GM18526 (cell line): Measurements from ENCODE around the gene EIF3A.

Source experiments
- POLR2A ChIP-seq: IDR thresholded peaks from 3 replicates; pipeline ENCODE4 v1.6.1; 2011; ENCODE audit not compliant: insufficient read length; ENCODE audit errors: extremely low read depth

The EIF3A gene

DNA sequence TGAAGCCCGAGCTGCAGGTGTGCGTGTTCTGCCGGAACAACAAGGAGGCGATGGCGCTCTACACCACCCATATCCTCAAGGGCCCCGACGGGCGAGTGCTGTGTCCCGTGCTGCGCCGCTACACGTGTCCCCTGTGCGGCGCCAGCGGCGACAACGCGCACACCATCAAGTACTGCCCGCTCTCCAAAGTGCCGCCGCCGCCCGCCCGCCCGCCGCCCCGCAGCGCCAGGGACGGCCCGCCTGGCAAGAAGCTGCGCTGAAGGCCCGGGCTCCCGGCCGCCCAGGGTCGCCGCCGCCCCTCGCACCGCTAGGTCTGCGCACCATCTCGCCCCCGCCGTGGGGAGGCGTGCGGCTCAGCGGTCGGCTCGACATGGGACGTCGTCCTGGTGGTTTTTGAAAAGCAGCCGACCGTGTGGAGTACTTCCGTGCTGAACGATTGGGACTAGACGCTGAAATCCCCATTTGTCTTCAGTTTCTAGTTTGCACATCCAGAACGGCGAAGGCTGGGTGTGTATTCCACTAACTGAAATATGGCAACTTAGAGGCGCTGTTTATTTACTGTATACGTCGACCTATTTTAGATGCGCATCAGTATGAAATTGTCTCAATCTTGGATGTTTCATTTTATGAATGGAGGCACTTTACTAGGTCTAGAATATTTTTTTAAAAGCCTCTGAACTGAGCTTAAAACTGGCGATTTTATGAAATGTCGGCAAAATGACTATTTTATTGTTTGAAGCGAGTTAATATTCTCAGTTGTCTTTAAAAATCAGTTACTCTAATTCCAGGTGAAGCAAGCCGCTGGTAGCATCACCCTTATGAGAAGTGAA lies 50.0 kb downstream of the EIF3A start:
- TF ChIP-seq POLR2A = no peak

DNA sequence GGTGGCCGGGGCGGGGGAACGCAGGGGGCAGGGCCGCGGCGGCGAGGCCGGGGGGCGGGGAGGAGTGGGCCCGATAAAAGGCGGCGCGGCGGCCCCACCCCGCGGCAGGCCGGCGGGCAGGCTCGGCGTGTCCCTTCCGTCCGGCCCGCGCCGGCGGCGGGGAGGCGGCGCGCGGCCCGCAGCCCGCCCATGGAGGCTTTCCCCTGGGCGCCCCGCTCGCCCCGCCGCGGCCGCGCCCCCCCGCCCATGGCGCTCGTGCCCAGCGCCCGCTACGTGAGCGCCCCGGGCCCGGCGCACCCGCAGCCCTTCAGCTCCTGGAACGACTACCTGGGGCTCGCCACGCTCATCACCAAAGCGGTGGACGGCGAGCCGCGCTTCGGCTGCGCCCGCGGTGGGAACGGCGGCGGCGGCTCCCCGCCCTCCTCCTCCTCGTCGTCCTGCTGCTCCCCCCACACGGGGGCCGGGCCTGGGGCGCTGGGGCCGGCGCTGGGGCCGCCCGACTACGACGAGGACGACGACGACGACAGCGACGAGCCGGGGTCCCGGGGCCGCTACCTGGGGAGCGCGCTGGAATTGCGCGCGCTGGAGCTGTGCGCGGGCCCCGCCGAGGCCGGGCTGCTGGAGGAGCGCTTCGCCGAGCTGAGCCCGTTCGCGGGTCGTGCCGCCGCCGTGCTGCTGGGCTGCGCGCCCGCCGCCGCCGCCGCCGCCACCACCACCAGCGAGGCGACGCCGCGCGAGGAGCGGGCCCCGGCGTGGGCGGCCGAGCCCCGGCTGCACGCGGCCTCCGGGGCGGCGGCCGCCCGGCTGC lies 50.8 kb downstream of the EIF3A start, which contains the start of gene NANOS1:
Gene NANOS1 (plus strand): TSS at position 102 of the 808 bp plus-strand sequence. CDS start 88 bp downstream, at position 190.
- no peak for TF ChIP-seq POLR2A

DNA sequence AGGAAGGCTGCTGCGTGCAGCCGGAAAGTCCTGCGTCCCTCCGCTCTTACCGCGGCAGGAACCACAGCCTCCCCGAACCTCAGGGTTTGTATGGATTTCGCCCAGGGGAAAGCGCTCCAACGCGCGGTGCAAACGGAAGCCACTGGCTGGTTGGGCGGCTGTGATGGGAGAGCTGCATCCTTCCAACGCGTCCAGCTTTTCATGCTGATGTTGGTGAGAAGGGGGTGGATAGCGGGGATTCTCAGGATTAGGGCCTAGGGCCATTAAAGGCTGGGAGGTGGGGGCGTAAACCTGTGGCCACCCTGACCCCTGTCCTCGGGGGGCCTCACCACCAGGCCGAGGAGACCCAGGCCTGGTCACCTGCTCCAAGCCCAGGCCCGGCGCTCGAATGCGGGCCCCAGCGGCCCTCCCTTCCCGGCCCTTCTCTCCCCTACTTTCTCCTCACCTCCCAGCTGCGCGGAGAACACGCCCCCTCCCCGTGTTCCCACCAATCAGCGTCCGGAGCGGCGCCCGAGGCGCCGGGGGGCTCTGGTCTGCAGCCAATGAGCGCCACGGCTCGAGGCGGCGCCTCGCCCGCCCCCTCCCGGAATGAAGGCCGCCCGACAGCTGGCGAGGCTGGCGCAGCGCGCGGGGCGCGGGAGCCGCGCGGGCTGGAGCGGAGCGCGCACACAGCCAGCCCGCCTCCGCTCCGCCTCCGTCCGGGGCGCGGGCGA lies 51.6 kb downstream of the EIF3A start:
- no peak for TF ChIP-seq POLR2A

DNA sequence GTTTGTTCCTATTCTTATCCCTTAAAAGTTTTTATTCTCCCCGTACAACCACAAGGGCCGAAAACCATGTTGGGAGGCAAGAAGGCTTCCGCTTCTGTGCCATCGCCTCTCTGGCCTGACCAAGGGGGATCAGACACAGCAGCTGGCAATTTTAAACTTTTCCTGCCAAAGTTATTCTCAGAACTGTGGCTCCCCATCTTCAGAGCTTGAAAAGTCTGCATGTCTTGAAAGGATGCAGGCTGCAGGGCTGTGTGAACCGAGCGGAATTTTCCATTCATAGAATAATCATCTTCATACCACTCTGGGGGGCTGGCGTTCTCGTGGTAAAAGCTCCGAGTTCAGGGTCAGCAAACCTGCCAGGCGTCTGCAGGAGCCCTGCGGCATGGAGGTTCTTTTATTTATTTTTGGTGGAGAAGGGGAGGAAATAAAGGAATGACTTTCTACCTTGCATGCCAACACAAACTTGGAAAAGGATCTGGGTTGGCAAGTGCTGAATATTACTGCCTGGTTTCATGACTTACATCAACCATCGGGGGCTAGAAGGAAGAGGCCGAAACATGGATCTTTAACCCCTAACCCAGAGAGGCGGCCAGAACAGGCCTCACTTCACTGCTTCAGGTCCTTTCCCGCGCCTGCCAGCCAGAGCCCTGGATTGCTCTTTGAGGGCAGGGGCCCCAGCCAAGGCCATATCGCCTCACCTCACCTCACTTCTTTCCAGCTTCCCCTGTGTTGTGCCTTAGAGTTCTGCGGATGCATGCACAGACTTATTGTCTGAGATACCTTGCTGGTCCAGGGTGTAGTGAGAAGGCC lies 54.1 kb downstream of the EIF3A start:
- no peak for TF ChIP-seq POLR2A

DNA sequence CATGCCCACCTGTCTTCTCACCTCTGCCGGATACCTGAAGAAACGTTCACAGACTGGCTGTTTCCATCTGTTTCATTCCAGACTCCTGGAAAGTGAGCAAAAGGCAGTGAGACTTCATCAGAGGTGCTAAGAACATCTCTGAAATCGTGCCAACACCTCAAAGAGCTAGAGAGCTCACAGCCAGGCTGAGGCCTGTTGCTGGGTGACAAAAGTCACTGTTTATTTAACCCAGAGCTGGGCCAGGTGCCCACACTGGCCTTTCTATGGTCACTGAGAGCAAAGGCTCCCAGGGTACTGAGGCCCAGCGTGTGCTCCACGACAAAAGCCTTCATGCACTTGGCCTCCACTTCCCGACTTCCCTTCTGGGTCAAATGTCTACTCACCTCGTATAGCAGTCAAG lies 54.8 kb downstream of the EIF3A start:
- TF ChIP-seq POLR2A = no peak

DNA sequence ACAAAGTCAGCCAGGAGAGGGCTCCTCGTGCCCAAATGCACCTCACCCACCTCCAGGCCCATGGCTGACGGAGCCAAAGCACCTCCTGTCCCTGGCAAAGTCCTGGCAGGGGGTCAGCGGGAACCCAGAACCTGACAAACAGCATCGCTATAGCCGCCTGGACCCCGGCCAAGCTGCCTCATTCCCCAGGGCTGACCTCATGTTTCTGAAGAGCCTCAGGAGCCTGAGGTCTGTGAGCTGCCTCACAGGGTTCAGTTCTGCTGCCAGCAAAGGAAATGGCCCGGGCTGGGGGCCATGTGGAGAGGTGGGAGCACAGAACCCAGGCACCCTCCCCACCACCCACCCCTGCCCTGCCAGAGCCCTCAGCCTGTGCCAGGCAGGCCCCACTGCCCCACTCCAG lies 55.3 kb downstream of the EIF3A start:
- no peak for TF ChIP-seq POLR2A

DNA sequence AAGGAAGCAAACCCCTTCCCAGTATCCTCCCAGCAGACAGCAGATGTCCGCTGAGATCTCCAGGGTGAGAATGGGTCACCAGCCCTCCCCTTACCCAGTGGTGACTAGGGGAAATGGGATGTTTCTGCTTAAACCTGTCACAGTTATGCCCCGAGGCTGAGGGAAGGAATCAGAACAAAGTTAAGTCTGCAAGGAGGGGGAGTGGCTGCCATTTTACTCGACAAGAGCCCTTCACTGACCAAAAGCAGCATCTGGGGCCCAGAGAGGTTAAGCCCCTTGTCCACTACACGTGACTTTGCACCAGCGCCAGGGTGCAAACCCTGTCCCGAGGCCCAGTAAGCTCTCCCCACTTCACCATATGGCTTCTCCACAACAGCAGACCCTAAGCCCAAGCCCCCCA lies 55.7 kb downstream of the EIF3A start:
- TF ChIP-seq POLR2A = no peak

DNA sequence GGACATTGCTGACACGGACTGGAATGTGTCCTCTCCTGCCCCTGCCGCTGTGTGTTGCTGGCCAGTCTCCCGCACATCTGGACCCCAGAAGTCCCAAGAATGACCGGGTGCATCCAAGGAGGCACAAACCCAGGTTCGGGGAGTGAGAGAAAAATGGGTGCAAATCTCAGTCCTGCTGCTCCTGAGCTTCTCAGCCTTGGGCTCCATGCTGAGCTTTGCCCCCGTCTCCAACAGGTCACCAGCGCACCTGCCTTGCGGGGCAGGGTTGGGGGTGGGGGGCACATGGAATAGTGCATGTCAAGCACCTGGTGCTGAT lies 57.1 kb downstream of the EIF3A start:
- TF ChIP-seq POLR2A = no peak

DNA sequence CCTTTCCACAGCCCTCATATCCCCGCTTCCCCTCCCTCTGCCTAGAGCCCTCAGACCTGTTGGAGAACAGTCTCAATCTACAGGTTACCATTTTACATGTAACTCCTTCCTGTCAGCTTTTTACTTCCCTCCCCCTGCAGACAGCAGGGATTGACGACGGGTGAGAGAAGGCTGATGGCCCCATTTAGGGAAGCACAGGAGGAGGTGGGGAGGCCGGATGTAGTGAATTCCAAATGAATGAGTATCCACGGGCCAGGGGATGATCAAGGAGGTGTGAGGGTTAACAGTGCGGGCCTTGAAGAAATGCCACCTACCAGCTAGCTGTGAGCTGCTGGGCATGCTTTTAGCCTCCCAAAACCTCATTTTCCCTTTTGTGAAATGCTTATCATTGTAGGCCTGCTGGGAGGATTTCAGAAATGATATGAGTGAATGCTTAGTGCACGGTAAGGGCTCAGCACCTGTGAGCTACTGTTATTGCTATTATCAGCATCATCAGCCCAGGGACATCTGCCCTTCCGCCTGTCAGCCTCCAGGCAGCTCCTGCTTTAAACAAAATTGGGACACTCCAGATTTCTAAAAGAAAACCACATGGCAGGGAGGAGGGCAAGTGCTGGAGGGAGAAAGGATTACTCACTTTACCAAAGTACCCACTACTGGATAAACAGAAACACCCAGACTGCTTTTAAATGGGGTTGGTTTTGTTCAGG lies 57.6 kb downstream of the EIF3A start:
- no peak for TF ChIP-seq POLR2A

DNA sequence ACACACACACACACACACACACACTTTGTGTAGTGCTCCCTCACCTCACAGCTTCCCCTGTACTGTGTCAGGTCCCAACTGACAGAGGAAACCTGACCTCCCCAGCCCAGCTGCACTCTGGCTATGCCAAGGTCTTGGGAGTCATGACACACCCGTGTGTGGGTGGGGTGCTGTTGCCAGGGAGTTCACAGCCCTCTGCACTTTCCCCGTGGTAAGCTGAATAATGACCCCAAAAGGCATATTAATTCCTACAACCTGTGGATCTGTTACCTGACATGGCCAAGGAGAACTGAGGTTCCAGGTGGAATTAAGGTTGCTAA lies 60.0 kb downstream of the EIF3A start:
- no peak for TF ChIP-seq POLR2A

DNA sequence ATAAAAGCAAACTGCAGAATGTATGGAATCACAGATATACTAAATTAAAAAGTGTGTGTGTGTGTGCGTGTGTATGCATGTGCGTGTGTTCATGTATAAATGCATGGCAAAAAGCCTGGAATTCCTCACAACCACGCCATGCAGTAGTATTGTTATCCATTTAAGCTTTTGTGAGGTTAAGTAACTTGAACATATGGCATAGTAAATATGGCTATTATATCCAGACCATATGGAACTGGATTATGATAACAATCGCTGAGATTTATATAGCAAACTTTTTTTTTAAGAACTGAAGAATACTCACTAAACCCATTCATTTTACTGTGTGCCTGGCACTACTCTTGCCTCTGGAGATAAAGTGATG lies 73.4 kb downstream of the EIF3A start:
- TF ChIP-seq POLR2A = no peak

DNA sequence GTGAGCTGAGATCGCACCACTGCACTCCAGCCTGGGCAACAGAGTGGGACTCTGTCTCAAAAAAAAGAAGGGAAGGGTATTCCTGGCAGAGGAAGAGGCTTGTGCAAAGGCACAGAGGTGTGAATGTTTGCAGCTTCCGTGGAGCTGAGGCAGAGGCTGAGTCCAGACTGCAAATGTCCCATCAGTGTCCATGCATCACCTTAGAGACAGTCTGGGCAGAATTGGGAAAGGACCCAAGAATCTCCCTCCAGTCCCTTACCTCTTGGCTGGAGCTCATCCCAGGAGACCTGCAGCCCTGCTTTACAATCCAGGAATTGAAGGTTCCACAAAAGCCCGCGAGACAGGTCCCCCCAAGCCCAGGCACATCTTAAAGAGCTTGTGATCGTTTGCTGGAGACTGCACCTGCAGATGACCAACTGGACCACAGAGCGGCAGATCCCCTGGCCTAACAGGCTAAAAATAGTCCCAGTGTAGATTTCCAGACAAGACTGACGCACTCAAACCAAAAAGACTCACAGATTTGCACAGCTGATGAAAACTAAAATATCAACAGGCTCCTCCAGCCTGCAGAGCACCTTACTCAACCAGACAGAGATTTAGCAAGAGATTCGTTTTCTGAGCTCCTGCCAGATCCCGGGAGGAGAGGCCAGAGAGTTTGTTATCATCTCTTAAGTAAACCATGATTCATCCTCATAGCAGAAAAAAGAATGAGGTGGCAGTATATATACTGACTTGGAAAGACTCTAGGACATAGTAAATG lies 74.0 kb downstream of the EIF3A start:
- no peak for TF ChIP-seq POLR2A

DNA sequence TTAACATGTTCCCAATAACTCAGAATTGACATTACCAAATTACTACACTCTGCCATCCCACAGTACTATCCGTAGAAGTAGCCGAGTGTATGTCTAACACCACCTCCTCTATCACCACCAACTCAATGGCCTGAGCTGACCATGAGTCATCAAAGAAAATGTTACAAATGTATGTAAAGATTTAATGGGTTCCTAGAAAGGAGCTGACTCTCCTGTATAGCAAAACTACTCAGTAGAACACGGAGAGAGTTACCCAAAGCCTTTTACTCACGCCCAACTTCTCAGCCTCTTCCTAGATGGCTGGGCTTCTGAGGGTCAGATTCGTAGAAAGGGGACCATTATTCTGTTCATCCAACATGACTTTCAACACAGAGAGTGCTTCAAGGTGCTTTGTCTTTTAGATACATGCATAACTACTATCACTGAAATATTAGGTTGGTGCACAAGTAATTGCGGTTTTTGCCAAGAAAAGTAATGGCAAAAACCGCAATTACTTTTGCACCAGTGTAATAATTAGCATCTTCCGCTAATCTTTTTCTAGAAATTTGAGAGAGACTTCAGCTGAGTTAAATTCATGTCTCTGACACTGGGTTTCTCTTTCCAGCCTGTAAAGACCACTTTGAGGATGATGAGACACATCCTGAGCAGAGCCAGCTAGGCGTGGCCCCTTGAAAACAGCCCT lies 75.1 kb downstream of the EIF3A start:
- TF ChIP-seq POLR2A = no peak
